Heart left ventricle (tissue), 13 donors: ENCODE measurements around the gene ORC1.

Source experiments
- POLR2A ChIP-seq, 2 donors: fragments of 450-650 bp; IDR thresholded peaks; one replicate each; pipeline ENCODE4 v1.6.1; 2017; ENCODE audit warnings: antibody characterized with exemption in 2 of 2, mild to moderate bottlenecking in 2 of 2, moderate library complexity in 2 of 2
- TF ChIP-seq, protein P1 (sequence below), 12 donors: fragments of 200-600 bp; sonication (generic) in 4 of 12; IDR thresholded peaks; one replicate each; pipeline versions ENCODE4 v1.5.0 to v1.8.0; 2018 to 2022; ENCODE audit warnings: antibody characterized with exemption in 12 of 12, mild to moderate bottlenecking in 5 of 12
- donor health status: ischemic (EF 13 %, LVEDD 7.1; RV severe dilation, severe dysfunction).
- donor health status: DM: no; HTN: yes; CAD: no.
- donor health status: DM: no; HTN: no; CAD: no.
- donor health status: ischemic (EF 25% LVEDD 6.9; RV normal size, moderate dysfunction).
- donor health status: ischemic (EF 25% LVEDD 5.7; RV mildly dilated, moderate dysfunction).
- donor health status: ischemic (EF 35%, LVEDD 5.7; RV mildly dilated, moderate dysfunction).
- donor health status: nonischemic (EF 11% LVEDD 7.7; RV severe dilation, severe dysfunction).
- donor health status: DM: yes; HTN: yes; CAD: no.
- donor health status: PGD.
- donor health status: ischemic (EF 29% LVEDD 5.4; RV normal size, mild dysfunction).
- donor health status: nonischemic (EF 23%, LVEDD 6.1; RV moderate dilation, normal function).

GRCh38 chr1:52365071-52365745 lies 39.0 kb downstream of the ORC1 start:
- TF ChIP-seq, protein P1, sequence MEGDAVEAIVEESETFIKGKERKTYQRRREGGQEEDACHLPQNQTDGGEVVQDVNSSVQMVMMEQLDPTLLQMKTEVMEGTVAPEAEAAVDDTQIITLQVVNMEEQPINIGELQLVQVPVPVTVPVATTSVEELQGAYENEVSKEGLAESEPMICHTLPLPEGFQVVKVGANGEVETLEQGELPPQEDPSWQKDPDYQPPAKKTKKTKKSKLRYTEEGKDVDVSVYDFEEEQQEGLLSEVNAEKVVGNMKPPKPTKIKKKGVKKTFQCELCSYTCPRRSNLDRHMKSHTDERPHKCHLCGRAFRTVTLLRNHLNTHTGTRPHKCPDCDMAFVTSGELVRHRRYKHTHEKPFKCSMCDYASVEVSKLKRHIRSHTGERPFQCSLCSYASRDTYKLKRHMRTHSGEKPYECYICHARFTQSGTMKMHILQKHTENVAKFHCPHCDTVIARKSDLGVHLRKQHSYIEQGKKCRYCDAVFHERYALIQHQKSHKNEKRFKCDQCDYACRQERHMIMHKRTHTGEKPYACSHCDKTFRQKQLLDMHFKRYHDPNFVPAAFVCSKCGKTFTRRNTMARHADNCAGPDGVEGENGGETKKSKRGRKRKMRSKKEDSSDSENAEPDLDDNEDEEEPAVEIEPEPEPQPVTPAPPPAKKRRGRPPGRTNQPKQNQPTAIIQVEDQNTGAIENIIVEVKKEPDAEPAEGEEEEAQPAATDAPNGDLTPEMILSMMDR (IDR thresholded peaks at IDR 0.05): no peak
- TF ChIP-seq POLR2A (IDR thresholded peaks at IDR 0.05): no peak
